GM19099 (cell line): ENCODE measurements around the gene PTPRJ.

Experiments
- POLR2A ChIP-seq: IDR thresholded peaks from 3 replicates; pipeline ENCODE4 v1.6.1; 2011; ENCODE audit warnings: low read depth; ENCODE audit not compliant: insufficient read length; ENCODE audit errors: extremely low read depth

Gene PTPRJ

GRCh38 chr11:47991266-47991830, 11.0 kb downstream of the PTPRJ start:
- TF ChIP-seq POLR2A: no peak

GRCh38 chr11:47991894-47992293, 11.5 kb downstream of the PTPRJ start:
- TF ChIP-seq POLR2A: no peak

- TF ChIP-seq POLR2A: no peak
Observed at GRCh38 chr11:47992959-47993820, 12.8 kb downstream of the PTPRJ start.

- no peak for TF ChIP-seq POLR2A
Observed at GRCh38 chr11:47994417-47994816, 14.1 kb downstream of the PTPRJ start.

- no peak for TF ChIP-seq POLR2A
Observed at GRCh38 chr11:47995360-47995769, 15.0 kb downstream of the PTPRJ start.

GRCh38 chr11:47997063-47998053, 17.0 kb downstream of the PTPRJ start:
- no peak for TF ChIP-seq POLR2A

GRCh38 chr11:47998345-47998732, 18.0 kb downstream of the PTPRJ start:
- no peak for TF ChIP-seq POLR2A

GRCh38 chr11:47998733-47999359, 18.5 kb downstream of the PTPRJ start:
- TF ChIP-seq POLR2A: no peak

- TF ChIP-seq POLR2A: no peak
Observed at GRCh38 chr11:48000432-48000831, 20.1 kb downstream of the PTPRJ start.

- TF ChIP-seq POLR2A: no peak
Observed at GRCh38 chr11:48001438-48002021, 21.2 kb downstream of the PTPRJ start.

GRCh38 chr11:48002561-48002960, 22.2 kb downstream of the PTPRJ start:
- TF ChIP-seq POLR2A: no peak

- TF ChIP-seq POLR2A: no peak
Observed at GRCh38 chr11:48003926-48004325, 23.6 kb downstream of the PTPRJ start.

- TF ChIP-seq POLR2A: no peak
Observed at GRCh38 chr11:48004456-48004855, 24.1 kb downstream of the PTPRJ start.

GRCh38 chr11:48005136-48005535, 24.8 kb downstream of the PTPRJ start:
- TF ChIP-seq POLR2A: no peak
